GM06990 (cell line): ENCODE data around the gene KRT9.
"Not testable (repeated sequence)": the region's sequence is repeated elsewhere in the genome, so short reads cannot be mapped to it uniquely, and the experiment has no call there.

ENCODE experiments used
- DNase-seq: peaks from one replicate; pipeline ENCODE4 v3.0.0-alpha.2; 2011; ENCODE audit not compliant: insufficient read length; ENCODE audit errors: extremely low read depth
- H3K27me3 ChIP-seq: replicated peaks from 2 replicates; pipeline ENCODE4 v1.6.0; 2011; ENCODE audit warnings: low read length; ENCODE audit not compliant: control insufficient read depth, insufficient read depth
- H3K36me3 ChIP-seq: 2 replicates; pipeline ENCODE4 v1.5.1; 2011; ENCODE audit warnings: low read length; ENCODE audit not compliant: control insufficient read depth, insufficient read depth
- H3K4me3 ChIP-seq: replicated peaks from 2 replicates; pipeline ENCODE4 v1.5.1; 2011; ENCODE audit warnings: low read depth, mild to moderate bottlenecking, control low read depth, low read length
- TF ChIP-seq, protein P1 (sequence below): IDR thresholded peaks from 2 replicates; pipeline ENCODE4 v1.5.1; 2011; ENCODE audit warnings: low read length, control low read depth, mild to moderate bottlenecking, inconsistent platforms; ENCODE audit not compliant: insufficient read depth, poor library complexity, severe bottlenecking

KRT9 gene, protein sequence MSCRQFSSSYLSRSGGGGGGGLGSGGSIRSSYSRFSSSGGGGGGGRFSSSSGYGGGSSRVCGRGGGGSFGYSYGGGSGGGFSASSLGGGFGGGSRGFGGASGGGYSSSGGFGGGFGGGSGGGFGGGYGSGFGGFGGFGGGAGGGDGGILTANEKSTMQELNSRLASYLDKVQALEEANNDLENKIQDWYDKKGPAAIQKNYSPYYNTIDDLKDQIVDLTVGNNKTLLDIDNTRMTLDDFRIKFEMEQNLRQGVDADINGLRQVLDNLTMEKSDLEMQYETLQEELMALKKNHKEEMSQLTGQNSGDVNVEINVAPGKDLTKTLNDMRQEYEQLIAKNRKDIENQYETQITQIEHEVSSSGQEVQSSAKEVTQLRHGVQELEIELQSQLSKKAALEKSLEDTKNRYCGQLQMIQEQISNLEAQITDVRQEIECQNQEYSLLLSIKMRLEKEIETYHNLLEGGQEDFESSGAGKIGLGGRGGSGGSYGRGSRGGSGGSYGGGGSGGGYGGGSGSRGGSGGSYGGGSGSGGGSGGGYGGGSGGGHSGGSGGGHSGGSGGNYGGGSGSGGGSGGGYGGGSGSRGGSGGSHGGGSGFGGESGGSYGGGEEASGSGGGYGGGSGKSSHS

DNA sequence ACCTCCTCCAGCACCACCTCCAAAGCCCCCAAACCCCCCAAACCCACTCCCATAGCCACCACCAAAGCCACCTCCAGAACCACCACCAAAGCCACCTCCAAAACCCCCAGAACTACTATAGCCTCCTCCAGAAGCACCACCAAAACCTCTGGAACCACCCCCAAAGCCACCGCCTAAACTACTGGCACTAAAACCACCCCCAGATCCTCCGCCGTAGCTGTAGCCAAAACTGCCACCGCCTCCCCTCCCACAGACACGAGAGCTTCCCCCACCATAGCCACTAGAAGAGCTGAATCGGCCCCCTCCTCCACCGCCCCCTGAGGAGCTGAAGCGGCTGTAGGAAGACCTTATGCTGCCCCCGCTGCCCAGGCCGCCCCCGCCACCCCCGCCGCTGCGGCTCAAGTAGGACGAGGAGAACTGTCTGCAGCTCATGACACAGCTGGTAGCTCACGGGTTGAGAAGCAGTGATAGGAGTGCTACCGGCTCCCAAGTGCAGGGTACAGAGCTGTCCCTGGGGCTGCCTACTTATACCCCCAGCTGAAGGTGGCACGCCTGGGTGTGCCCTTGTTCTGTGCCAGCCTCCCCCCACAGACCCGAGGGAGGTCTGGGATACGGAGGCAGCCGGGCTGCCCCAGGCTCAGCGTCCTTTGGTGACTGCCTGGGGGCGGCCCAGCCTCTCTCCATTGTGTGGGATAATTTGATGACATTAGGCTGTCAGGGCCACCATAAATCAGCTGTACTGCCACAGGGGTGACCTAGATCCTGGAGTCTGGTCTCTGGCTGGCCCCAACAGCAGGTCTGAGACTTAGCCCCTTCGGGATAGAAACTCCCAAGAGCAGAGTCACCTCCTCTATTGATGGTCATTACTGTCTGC lies at the start of gene KRT9:
TSS of gene KRT9 (minus strand) at position 499 of the 874 bp plus-strand sequence. CDS start at position 432, 67 bp downstream.
- Histone ChIP-seq H3K4me3 (no peak within 1 kb of the TSS), H3K36me3 (no peaks in the 10 kb centered on the region), H3K27me3 (no peaks in the 10 kb centered on the region; the same call in none of the 2 replicates)
- DNase-seq: no peak
- TF ChIP-seq, protein P1, sequence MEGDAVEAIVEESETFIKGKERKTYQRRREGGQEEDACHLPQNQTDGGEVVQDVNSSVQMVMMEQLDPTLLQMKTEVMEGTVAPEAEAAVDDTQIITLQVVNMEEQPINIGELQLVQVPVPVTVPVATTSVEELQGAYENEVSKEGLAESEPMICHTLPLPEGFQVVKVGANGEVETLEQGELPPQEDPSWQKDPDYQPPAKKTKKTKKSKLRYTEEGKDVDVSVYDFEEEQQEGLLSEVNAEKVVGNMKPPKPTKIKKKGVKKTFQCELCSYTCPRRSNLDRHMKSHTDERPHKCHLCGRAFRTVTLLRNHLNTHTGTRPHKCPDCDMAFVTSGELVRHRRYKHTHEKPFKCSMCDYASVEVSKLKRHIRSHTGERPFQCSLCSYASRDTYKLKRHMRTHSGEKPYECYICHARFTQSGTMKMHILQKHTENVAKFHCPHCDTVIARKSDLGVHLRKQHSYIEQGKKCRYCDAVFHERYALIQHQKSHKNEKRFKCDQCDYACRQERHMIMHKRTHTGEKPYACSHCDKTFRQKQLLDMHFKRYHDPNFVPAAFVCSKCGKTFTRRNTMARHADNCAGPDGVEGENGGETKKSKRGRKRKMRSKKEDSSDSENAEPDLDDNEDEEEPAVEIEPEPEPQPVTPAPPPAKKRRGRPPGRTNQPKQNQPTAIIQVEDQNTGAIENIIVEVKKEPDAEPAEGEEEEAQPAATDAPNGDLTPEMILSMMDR: no peak

DNA sequence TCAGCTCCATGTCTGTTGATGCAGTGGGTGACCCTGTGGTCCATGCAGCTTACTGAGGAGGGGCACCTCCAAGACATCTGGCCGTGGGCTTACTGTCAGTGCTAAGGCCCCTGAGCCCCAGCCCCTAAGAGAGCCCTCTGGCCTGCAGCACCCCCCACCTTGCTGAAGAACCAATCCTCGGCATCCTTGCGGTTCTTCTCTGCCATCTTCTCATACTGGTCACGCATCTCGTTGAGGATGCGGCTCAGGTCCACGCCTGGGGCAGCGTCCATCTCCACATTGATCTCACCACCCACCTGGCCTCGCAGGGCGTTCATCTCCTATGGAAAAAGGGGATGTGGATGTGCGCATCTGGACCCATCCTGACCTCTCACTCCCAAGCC lies 49.6 kb upstream of the KRT9 start:
- not testable (repeated sequence) for DNase-seq

DNA sequence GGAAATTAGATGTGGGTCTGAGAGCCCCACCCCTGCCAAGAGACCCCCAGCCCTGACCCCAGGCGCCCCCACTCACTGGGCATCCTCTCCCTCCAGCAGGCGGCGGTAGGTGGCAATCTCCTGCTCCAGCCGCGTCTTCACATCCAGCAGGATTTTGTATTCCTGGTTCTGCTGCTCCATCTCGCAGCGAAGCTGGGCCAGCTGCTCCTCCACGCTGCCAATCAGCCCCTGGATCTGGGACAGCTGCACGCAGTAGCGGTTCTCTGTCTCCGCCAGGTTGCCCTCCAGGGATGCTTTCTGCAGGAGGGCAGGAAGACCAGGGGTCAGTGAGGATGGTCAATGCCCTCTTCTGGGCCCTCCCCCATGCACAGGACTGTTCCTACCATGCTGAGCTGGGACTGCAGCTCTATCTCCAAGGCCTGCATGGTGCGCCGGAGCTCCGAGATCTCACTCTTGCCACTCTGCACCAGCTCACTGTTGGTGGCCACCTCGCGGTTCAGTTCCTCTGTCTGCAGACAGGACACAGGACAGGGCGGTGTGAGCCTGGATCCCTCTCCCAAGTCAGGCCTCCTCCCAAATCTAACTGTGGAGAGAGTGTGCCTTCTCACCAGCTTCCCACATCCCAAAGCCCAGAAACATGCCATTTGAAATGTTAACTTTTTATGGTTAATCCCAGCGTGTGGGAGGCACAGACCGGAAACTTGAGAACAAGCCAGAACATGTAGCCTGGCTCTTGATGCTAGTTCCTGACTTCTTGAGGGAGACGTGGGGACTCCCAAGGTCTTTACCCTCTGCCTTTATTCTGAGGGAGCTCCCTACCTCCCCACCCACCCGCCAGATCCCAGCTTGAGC lies 49.0 kb upstream of the KRT9 start:
- TF ChIP-seq, protein P1: no peak
- no peak overlapping the region for H3K4me3 ChIP-seq
- DNase-seq: no peak
- no peaks in the 10 kb centered on the region; the same call in 1 of the 2 replicates for H3K27me3 ChIP-seq
- no peaks in the 10 kb centered on the region for H3K36me3 ChIP-seq

More for the DNA sequence above, 49.6 kb upstream of the KRT9 start:
- not testable (repeated sequence) for H3K36me3 ChIP-seq, H3K27me3 ChIP-seq, H3K4me3 ChIP-seq

DNA sequence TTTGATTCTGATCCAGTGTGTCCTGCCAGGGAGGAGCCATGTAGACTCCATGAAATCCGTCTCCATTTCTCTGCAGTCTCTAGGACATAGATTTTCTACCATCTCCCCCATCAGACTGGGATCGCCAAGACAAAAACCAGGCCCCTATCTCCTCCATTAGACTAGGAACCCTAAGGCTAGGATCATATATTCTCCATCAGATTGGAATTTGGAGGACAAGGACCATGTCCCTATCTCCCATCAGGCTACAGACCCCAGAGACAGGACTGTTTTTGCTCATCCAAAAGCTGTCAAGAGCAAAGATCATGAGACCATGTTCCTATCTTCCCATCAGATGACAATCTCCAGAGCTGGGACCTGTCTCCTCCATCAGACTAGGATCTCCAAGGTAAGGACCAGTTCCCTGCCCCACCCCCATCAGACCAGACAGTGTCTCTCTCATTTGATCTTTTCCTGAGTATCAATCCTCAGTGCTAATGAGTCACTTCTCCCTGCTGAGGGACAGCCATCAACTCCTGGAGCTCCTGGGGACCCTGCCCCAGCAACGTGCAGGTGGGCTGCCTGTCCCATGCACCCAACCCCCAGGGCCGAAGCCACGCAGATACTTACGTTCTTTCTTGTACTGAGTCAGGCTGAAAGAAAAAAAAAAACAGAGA lies 48.2 kb upstream of the KRT9 start:
- not testable (repeated sequence) for H3K4me3 ChIP-seq, H3K36me3 ChIP-seq, H3K27me3 ChIP-seq, DNase-seq

DNA sequence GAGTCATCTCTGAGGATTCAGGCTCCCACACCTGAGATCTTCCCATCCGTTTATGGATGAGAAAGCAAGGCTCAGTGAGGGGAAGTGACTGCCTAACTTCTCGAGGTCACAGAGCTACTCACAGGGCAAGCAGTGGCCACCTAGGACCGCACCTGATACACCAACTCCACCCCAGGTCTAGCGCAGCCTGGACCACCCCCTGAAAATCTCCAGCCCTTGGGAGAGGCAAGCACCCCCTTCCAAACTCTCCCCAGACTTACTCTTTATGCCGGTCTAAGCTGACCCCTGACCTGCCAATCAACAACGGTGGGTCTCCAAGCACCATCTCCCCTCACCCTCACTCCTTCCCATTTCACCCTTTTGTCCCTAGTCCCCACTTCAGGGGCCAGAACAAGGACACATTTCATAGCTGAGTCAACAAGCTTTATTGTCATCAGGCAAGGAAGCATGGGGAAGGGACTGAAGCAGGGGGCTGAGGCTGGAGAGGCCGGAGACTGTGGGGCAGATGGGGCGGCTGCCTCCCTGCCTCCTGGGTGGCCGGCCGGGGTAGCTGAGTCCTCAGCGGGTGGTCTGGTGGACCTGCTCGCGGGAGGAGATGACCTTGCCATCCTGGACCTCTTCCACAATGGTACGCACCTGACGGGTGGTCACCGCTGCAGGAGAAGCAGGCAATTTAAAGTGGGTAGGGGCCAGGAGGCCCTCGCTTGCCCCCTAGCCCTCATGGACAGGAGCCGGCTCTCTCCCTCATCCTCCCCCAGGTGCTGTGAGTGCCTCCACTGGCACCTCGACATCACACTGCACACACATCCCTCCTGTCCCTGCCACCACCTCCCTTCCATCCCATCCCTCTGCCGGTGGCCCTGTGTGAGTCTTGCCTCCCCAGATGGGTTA lies 47.4 kb upstream of the KRT9 start:
- Histone ChIP-seq H3K27me3 (no peaks in the 10 kb centered on the region; the same call in 1 of the 2 replicates), H3K4me3 (no peak overlapping the region), H3K36me3 (no peaks in the 10 kb centered on the region)
- no peak for DNase-seq
- TF ChIP-seq, protein P1: no peak
